AG10803 (cell line): ENCODE data around the gene OR4K1.

Experiments
- DNase-seq: peaks from one replicate; pipeline ENCODE4 v3.0.0; 2010; ENCODE audit warnings: low read depth
- H3K4me3 ChIP-seq: 2 replicates; pipeline ENCODE4 v1.5.1; 2011; ENCODE audit warnings: mild to moderate bottlenecking, low read length, control low read depth
- CTCF ChIP-seq: conservative IDR thresholded peaks from 2 replicates; pipeline ENCODE4 v1.5.1; 2011; ENCODE audit warnings: mild to moderate bottlenecking, low read length, control low read depth, inconsistent platforms

The OR4K1 gene

GRCh38 chr14:19930617-19931016, at the start of gene OR4K1:
Gene OR4K1 (plus strand): TSS chr14:19930917. CDS start chr14:19935667, 4,750 bp downstream.
- TF ChIP-seq CTCF, result no peak
- DNase-seq, result no peak
- H3K4me3 ChIP-seq, result no peak within 1 kb of the TSS

GRCh38 chr14:19895282-19895681, 35.4 kb upstream of the OR4K1 start:
- no peak for DNase-seq
- no peak for TF ChIP-seq CTCF
- H3K4me3 ChIP-seq, result no peak overlapping the region

GRCh38 chr14:19900999-19901398, 29.7 kb upstream of the OR4K1 start:
- TF ChIP-seq CTCF, result no peak
- H3K4me3 ChIP-seq, result no peak overlapping the region

GRCh38 chr14:19902409-19902808, 28.3 kb upstream of the OR4K1 start:
- no peak for TF ChIP-seq CTCF
- DNase-seq, result no peak

More at GRCh38 chr14:19900999-19901398, 29.7 kb upstream of the OR4K1 start:
- DNase-seq, result no peak

GRCh38 chr14:19906665-19907064, 24.1 kb upstream of the OR4K1 start:
- no peak for DNase-seq
- H3K4me3 ChIP-seq, result no peak overlapping the region
- no peak for TF ChIP-seq CTCF

More at GRCh38 chr14:19902409-19902808, 28.3 kb upstream of the OR4K1 start:
- no peak overlapping the region for H3K4me3 ChIP-seq

GRCh38 chr14:19911114-19911513, 19.6 kb upstream of the OR4K1 start:
- TF ChIP-seq CTCF, result no peak
- DNase-seq, result no peak
- H3K4me3 ChIP-seq, result no peak overlapping the region

GRCh38 chr14:19917243-19917642, 13.5 kb upstream of the OR4K1 start:
- DNase-seq, result no peak
- H3K4me3 ChIP-seq, result no peak overlapping the region
- no peak for TF ChIP-seq CTCF
